ENCODE data around the gene ZNF675. TPM values are rescaled to one million over a fixed set of nuclear protein-coding genes. Genes with fewer than 3 reads are reported as not detected.
"Not testable (repeated sequence)": the region's sequence is repeated elsewhere in the genome, so short reads cannot be mapped to it uniquely, and the experiment has no call there.

ZNF675 gene
- total RNA-seq, 4 donors from 2014 or later: 10.0 to 28.1 (median 15.8) TPM

DNA sequence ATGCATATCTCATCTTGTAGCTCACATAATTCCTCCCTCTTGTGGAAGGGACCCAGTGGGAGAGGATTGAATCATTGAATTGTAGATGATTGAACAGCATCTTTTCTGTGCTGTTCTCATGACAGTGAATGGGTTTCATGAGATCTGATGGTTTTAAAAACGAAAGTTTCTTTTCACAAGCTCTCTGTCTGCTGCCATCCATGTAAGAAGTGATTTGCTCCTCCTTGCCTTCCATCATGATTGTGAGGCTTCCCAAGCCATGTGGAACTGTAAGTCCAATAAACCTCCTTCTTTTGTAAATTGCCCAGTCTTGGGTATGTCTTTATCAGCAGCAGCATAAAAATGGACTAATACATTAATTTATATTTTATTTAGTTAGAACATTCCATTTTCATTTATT, 19.6 kb upstream of the ZNF675 start:
- Histone ChIP-seq H3K4me3 (no peak overlapping the region), H3K27me3 (no peaks in the 10 kb centered on the region), H3K9me3 (no peaks in the 10 kb centered on the region), H3K36me3 (no peaks in the 10 kb centered on the region), H3K27ac (no peak overlapping the region), H3K4me1 (no peaks in the 10 kb centered on the region)
- DNase-seq: no peak
- TF ChIP-seq, protein P1, sequence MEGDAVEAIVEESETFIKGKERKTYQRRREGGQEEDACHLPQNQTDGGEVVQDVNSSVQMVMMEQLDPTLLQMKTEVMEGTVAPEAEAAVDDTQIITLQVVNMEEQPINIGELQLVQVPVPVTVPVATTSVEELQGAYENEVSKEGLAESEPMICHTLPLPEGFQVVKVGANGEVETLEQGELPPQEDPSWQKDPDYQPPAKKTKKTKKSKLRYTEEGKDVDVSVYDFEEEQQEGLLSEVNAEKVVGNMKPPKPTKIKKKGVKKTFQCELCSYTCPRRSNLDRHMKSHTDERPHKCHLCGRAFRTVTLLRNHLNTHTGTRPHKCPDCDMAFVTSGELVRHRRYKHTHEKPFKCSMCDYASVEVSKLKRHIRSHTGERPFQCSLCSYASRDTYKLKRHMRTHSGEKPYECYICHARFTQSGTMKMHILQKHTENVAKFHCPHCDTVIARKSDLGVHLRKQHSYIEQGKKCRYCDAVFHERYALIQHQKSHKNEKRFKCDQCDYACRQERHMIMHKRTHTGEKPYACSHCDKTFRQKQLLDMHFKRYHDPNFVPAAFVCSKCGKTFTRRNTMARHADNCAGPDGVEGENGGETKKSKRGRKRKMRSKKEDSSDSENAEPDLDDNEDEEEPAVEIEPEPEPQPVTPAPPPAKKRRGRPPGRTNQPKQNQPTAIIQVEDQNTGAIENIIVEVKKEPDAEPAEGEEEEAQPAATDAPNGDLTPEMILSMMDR (IDR thresholded peaks at IDR 0.05): no peak
- TF ChIP-seq POLR2A (IDR thresholded peaks at IDR 0.05): no peak

DNA sequence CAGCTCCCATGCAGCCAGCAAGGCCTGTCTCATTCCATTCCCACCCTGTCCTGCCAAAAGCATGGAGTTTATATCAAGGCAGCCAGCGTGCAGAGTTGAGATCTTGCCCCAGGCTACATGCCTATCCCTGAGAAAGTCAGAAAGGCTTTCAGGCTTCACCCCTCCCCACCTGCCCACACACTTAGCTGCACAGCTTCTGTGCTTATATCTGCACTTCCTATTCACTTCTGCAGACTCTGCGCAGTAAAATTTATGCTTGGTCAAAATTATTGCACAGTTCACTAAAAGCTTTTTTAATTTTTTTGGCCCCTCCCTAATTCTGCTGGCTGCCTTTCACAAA, 12.5 kb upstream of the ZNF675 start:
- Histone ChIP-seq H3K27ac (no peak overlapping the region), H3K4me3 (no peak overlapping the region)
- no peak for DNase-seq

DNA sequence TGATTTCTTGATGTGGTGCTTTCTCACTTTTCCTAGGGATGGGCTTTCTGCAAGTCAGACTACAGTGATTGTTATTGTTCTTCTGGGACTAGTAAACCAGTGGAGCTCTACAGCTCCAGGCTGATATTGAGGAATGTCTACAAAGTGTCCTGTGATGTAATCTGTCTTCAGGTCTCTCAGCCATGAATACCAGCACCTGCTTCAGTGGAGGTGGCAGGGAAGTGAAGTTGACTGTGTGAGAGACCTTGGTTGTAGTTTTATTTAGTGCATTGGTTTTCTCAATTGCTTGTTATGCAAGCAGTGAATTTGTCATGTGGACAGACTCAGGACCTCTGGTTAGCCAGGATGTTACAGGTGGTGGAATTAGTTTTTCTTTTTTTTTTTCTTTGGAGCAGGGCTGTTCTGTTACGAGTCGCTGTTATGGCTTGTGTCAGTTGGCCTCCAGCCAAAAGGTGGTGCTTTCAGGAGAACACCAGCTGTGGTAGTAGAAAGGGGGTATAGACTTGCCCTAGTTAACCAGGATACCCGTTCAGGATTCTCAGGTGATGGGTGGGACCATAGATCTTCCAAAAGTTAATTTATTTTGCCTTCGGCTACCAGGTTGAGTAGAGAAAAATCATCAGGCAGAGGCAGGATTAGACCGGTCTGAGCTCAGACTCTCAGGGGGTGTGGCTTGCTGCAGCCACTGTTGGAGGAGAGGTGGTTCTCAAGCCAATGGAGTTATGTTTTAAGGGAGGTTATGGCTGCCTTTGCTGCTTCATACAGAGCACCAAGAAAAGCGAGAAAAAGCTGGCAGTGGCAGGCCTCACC, 11.9 kb upstream of the ZNF675 start:
- Histone ChIP-seq H3K36me3 (no peaks in the 10 kb centered on the region), H3K27ac (no peak overlapping the region), H3K4me3 (no peak overlapping the region), H3K4me1 (no peaks in the 10 kb centered on the region), H3K27me3 (no peaks in the 10 kb centered on the region), H3K9me3 (no peaks in the 10 kb centered on the region)
- TF ChIP-seq, protein P1 (IDR thresholded peaks at IDR 0.05): no peak
- TF ChIP-seq POLR2A (IDR thresholded peaks at IDR 0.05): no peak
- DNase-seq: no peak

More for the DNA sequence above, 12.5 kb upstream of the ZNF675 start:
- TF ChIP-seq, protein P1 (IDR thresholded peaks at IDR 0.05): no peak
- TF ChIP-seq POLR2A (IDR thresholded peaks at IDR 0.05): no peak
- Histone ChIP-seq H3K9me3 (no peaks in the 10 kb centered on the region), H3K27me3 (no peaks in the 10 kb centered on the region), H3K4me1 (no peaks in the 10 kb centered on the region), H3K36me3 (no peaks in the 10 kb centered on the region)

DNA sequence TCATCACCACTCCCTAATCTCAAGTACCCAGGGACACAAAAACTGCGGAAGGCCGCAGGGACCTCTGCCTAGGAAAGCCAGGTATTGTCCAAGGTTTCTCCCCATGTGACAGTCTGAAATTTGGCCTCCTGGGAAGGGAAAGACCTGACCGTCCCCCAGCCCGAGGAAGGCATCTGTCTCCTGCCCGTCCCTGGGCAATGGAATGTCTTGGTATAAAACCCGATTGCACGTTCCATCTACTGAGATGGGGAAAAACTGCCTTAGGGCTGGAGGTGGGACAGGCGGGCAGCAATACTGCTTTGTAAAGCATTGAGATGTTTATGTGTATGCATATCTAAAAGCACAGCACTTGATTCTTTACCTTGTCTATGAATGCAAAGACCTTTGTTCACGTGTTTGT, 5.9 kb upstream of the ZNF675 start:
- not testable (repeated sequence) for H3K4me3 ChIP-seq, H3K9me3 ChIP-seq, H3K4me1 ChIP-seq, H3K27ac ChIP-seq, H3K36me3 ChIP-seq, DNase-seq, H3K27me3 ChIP-seq

DNA sequence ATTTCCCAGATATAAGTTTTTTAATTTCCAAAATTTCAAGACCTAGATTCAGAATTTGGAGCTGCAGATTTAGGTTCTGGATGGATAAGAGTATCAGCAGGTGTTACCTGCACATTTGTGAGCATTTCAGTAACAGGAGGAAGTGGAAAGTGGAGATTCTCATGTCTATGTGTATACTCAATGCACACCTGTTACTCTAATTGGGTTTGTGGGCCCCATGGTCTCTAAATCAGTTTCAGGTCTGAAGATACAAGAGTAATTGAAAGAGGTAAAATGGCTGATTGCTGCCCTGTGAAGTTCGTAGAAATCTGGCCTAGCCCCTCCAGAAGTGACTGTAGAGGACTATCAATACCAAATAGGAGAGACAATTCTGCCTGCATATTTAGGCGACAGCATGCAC, 13.9 kb downstream of the ZNF675 start:
- Histone ChIP-seq H3K4me3 (no peak overlapping the region), H3K9me3 (peaks cover 0 to 20% (median 0%) of the 10 kb centered on the region in 4 donors), H3K27ac (no peak overlapping the region), H3K27me3 (no peaks in the 10 kb centered on the region), H3K36me3 (peaks cover 0 to 4% (median 0%) of the 10 kb centered on the region in 3 donors), H3K4me1 (no peaks in the 10 kb centered on the region)
- no peak for TF ChIP-seq POLR2A (IDR thresholded peaks at IDR 0.05)
- TF ChIP-seq, protein P1 (IDR thresholded peaks at IDR 0.05): no peak
- DNase-seq: no peak

DNA sequence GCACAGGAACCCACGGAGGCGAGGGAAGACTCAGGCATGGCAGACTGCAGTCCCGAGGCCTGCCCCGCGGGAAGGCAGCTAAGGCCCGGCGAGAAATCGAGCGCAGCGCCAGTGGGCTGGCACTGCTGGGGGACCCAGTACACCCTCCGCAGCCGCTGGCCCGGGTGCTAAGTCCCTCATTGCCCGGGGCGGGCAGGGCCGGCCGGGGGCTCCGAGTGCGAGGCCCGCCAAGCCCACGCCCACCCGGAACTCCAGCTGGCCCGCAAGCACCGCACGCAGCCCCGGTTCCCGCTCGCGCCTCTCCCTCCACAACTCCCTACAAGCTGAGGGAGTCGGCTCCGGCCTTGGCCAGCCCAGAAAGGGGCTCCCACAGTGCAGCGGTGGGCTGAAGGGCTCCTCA, 18.4 kb downstream of the ZNF675 start:
- not testable (repeated sequence) for H3K4me3 ChIP-seq, H3K27ac ChIP-seq, H3K36me3 ChIP-seq, H3K4me1 ChIP-seq, DNase-seq, H3K27me3 ChIP-seq
- peaks cover 0 to 25% (median 0%) of the 10 kb centered on the region in 4 donors for H3K9me3 ChIP-seq

Data from Peyer's patch (tissue), 4 donors.